K562 (cell line): ENCODE measurements around the gene EGLN3. TPM values are rescaled to one million over a fixed set of nuclear protein-coding genes. Genes with fewer than 3 reads are reported as not detected.

Experiments
- FOXK2 ChIP-seq, 2 experiments: fragments of 450-650 bp; IDR thresholded peaks in 1 of 2; conservative IDR thresholded peaks in 1 of 2; 2 replicates each; pipeline ENCODE4 v1.6.1; 2016; ENCODE audit warnings: low read depth in 2 of 2, mild to moderate bottlenecking in 1 of 2
- TCF3 ChIP-seq: sonication (generic); formaldehyde crosslinking; IDR thresholded peaks from 2 replicates; pipeline ENCODE4 v1.4.0; 2020; ENCODE audit warnings: mild to moderate bottlenecking, missing genetic modification reagents
- TEAD4 ChIP-seq, 2 experiments: sonication (generic) in 1 of 2; formaldehyde crosslinking in 1 of 2; IDR thresholded peaks; 2 replicates each; pipeline versions ENCODE4 v1.6.1 to v1.8.0; 2012 to 2022; ENCODE audit warnings: borderline replicate concordance in 1 of 2, inconsistent platforms in 1 of 2, low read length in 1 of 2, mild to moderate bottlenecking in 1 of 2, missing genetic modification reagents in 1 of 2
- XRCC3 ChIP-seq: fragments of 450-650 bp; IDR thresholded peaks from 2 replicates; pipeline ENCODE4 v1.6.1; 2017; ENCODE audit warnings: mild to moderate bottlenecking, moderate library complexity
- ZNF165 ChIP-seq: fragments of 250-450 bp; sonication (Bioruptor Pico); IDR thresholded peaks from 2 replicates; pipeline ENCODE4 v1.4.0; 2020; ENCODE audit warnings: borderline replicate concordance
- ZNF197 ChIP-seq: fragments of 200-800 bp; sonication (Bioruptor generic); IDR thresholded peaks from 2 replicates; pipeline ENCODE4 v1.6.1; 2016; ENCODE audit warnings: low read depth, missing genetic modification characterization, missing compliant biosample characterization
- polyA plus RNA-seq, 8 experiments: library from polyadenylated mRNA; depleted of rRNA in 4 of 8; stranded (reverse) in 5 of 8; unstranded in 3 of 8; fragments of >200 nt; fragmentation: Nextera tagmentation in 2 of 8; fragmentation: Illumina TruSeq in 1 of 8; extraction: Ambion mirVana in 2 of 8; extraction: Trizol in 1 of 8; gene quantifications; 2 replicates each; pipeline versions ENCODE4 v1.2.1 to v1.2.3, GENCODE V29; 2011 to 2014; ENCODE audit warnings: inconsistent platforms in 1 of 8, missing spikeins in 1 of 8
- total RNA-seq, 7 experiments: library from RNA; depleted of rRNA in 6 of 7; stranded (reverse); fragments of >200 nt in 6 of 7; fragmentation: Illumina TruSeq in 2 of 7; extraction: Trizol in 2 of 7; gene quantifications; 2 replicates each; pipeline versions ENCODE4 v1.2.1 to v1.2.3, GENCODE V29; 2011 to 2021; ENCODE audit warnings: low replicate concordance in 1 of 7
- TF ChIP-seq, protein P1 (sequence below): fragments of 450-650 bp; IDR thresholded peaks from 2 replicates; pipeline ENCODE4 v1.6.1; 2016; ENCODE audit warnings: mild to moderate bottlenecking, moderate library complexity
- TF ChIP-seq, protein P2 (sequence below): fragments of 450-650 bp; IDR thresholded peaks from 2 replicates; pipeline ENCODE4 v1.6.1; 2017; ENCODE audit warnings: antibody characterized with exemption, mild to moderate bottlenecking
- TF ChIP-seq, protein P3 (sequence below): fragments of 450-650 bp; formaldehyde crosslinking; IDR thresholded peaks from 2 replicates; pipeline ENCODE4 v1.4.0; 2020; ENCODE audit warnings: mild to moderate bottlenecking, mixed read lengths

The EGLN3 gene
- total and polyA plus RNA-seq, 9 of the 15 experiments (the other 6 are each of a cell fraction or from before 2014, with no cell fraction given) = 2.5 to 87.6 (median 5.8) TPM

DNA sequence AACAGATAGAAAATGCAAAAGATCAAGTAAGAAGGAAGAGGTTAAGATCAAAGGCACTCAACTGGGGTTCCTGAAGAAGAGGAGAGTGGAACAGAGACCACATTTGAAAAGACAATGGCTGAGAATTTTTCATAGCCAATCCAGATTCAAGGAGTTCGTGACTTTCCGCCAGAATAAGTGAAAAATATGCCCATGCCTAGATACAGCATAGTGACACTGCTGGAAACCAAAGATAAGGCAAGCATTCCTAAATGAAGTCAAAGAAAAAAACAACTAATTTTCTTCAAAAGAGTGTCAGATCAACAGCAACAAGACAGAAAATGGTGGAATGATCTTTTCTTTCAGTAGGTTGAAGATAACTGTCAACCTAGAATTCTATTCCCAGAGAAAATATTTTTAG, 47.5 kb downstream of the EGLN3 start (continued):
- TF ChIP-seq TEAD4 (IDR thresholded peaks at IDR 0.05; ENCODE audit: low read length) (peak; percentile 63), TEAD4 (CRISPR knock-in tag; IDR thresholded peaks at IDR 0.05; ENCODE audit: borderline replicate concordance) (no peak), TCF3 (CRISPR knock-in tag) (peak; percentile 67), ZNF197 (no peak), ZNF165 (CRISPR knock-in tag) (no peak), XRCC3 (no peak), FOXK2 (conservative IDR thresholded peaks at IDR 0.05 in 1 of 2, IDR thresholded peaks at IDR 0.05 in 1 of 2; ENCODE audit: low read depth in 2 of 2) (peak in 1 of 2 experiments; percentile 38; a peak in 1 of 4 replicates)
- TF ChIP-seq, protein P1, sequence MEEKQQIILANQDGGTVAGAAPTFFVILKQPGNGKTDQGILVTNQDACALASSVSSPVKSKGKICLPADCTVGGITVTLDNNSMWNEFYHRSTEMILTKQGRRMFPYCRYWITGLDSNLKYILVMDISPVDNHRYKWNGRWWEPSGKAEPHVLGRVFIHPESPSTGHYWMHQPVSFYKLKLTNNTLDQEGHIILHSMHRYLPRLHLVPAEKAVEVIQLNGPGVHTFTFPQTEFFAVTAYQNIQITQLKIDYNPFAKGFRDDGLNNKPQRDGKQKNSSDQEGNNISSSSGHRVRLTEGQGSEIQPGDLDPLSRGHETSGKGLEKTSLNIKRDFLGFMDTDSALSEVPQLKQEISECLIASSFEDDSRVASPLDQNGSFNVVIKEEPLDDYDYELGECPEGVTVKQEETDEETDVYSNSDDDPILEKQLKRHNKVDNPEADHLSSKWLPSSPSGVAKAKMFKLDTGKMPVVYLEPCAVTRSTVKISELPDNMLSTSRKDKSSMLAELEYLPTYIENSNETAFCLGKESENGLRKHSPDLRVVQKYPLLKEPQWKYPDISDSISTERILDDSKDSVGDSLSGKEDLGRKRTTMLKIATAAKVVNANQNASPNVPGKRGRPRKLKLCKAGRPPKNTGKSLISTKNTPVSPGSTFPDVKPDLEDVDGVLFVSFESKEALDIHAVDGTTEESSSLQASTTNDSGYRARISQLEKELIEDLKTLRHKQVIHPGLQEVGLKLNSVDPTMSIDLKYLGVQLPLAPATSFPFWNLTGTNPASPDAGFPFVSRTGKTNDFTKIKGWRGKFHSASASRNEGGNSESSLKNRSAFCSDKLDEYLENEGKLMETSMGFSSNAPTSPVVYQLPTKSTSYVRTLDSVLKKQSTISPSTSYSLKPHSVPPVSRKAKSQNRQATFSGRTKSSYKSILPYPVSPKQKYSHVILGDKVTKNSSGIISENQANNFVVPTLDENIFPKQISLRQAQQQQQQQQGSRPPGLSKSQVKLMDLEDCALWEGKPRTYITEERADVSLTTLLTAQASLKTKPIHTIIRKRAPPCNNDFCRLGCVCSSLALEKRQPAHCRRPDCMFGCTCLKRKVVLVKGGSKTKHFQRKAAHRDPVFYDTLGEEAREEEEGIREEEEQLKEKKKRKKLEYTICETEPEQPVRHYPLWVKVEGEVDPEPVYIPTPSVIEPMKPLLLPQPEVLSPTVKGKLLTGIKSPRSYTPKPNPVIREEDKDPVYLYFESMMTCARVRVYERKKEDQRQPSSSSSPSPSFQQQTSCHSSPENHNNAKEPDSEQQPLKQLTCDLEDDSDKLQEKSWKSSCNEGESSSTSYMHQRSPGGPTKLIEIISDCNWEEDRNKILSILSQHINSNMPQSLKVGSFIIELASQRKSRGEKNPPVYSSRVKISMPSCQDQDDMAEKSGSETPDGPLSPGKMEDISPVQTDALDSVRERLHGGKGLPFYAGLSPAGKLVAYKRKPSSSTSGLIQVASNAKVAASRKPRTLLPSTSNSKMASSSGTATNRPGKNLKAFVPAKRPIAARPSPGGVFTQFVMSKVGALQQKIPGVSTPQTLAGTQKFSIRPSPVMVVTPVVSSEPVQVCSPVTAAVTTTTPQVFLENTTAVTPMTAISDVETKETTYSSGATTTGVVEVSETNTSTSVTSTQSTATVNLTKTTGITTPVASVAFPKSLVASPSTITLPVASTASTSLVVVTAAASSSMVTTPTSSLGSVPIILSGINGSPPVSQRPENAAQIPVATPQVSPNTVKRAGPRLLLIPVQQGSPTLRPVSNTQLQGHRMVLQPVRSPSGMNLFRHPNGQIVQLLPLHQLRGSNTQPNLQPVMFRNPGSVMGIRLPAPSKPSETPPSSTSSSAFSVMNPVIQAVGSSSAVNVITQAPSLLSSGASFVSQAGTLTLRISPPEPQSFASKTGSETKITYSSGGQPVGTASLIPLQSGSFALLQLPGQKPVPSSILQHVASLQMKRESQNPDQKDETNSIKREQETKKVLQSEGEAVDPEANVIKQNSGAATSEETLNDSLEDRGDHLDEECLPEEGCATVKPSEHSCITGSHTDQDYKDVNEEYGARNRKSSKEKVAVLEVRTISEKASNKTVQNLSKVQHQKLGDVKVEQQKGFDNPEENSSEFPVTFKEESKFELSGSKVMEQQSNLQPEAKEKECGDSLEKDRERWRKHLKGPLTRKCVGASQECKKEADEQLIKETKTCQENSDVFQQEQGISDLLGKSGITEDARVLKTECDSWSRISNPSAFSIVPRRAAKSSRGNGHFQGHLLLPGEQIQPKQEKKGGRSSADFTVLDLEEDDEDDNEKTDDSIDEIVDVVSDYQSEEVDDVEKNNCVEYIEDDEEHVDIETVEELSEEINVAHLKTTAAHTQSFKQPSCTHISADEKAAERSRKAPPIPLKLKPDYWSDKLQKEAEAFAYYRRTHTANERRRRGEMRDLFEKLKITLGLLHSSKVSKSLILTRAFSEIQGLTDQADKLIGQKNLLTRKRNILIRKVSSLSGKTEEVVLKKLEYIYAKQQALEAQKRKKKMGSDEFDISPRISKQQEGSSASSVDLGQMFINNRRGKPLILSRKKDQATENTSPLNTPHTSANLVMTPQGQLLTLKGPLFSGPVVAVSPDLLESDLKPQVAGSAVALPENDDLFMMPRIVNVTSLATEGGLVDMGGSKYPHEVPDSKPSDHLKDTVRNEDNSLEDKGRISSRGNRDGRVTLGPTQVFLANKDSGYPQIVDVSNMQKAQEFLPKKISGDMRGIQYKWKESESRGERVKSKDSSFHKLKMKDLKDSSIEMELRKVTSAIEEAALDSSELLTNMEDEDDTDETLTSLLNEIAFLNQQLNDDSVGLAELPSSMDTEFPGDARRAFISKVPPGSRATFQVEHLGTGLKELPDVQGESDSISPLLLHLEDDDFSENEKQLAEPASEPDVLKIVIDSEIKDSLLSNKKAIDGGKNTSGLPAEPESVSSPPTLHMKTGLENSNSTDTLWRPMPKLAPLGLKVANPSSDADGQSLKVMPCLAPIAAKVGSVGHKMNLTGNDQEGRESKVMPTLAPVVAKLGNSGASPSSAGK = no peak
- TF ChIP-seq, protein P2, sequence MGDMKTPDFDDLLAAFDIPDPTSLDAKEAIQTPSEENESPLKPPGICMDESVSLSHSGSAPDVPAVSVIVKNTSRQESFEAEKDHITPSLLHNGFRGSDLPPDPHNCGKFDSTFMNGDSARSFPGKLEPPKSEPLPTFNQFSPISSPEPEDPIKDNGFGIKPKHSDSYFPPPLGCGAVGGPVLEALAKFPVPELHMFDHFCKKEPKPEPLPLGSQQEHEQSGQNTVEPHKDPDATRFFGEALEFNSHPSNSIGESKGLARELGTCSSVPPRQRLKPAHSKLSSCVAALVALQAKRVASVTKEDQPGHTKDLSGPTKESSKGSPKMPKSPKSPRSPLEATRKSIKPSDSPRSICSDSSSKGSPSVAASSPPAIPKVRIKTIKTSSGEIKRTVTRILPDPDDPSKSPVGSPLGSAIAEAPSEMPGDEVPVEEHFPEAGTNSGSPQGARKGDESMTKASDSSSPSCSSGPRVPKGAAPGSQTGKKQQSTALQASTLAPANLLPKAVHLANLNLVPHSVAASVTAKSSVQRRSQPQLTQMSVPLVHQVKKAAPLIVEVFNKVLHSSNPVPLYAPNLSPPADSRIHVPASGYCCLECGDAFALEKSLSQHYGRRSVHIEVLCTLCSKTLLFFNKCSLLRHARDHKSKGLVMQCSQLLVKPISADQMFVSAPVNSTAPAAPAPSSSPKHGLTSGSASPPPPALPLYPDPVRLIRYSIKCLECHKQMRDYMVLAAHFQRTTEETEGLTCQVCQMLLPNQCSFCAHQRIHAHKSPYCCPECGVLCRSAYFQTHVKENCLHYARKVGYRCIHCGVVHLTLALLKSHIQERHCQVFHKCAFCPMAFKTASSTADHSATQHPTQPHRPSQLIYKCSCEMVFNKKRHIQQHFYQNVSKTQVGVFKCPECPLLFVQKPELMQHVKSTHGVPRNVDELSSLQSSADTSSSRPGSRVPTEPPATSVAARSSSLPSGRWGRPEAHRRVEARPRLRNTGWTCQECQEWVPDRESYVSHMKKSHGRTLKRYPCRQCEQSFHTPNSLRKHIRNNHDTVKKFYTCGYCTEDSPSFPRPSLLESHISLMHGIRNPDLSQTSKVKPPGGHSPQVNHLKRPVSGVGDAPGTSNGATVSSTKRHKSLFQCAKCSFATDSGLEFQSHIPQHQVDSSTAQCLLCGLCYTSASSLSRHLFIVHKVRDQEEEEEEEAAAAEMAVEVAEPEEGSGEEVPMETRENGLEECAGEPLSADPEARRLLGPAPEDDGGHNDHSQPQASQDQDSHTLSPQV = 0 out of 2 replicates have a peak, but pooled peaks have one; percentile 52
- TF ChIP-seq, protein P3, sequence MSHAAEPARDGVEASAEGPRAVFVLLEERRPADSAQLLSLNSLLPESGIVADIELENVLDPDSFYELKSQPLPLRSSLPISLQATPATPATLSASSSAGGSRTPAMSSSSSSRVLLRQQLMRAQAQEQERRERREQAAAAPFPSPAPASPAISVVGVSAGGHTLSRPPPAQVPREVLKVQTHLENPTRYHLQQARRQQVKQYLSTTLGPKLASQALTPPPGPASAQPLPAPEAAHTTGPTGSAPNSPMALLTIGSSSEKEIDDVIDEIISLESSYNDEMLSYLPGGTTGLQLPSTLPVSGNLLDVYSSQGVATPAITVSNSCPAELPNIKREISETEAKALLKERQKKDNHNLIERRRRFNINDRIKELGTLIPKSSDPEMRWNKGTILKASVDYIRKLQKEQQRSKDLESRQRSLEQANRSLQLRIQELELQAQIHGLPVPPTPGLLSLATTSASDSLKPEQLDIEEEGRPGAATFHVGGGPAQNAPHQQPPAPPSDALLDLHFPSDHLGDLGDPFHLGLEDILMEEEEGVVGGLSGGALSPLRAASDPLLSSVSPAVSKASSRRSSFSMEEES (CRISPR knock-in tag) = no peak
